Thyroid gland (tissue), 4 donors: ENCODE results near the gene NOXA1.

ENCODE experiments used
- POLR2A ChIP-seq, 2 donors: fragments of 450-650 bp; IDR thresholded peaks; one replicate each; pipeline ENCODE4 v1.6.1; 2017; ENCODE audit warnings: antibody characterized with exemption in 2 of 2, mild to moderate bottlenecking in 2 of 2, moderate library complexity in 1 of 2
- TF ChIP-seq, protein P1 (sequence below), 6 experiments: fragments of 200-600 bp in 3 of 6; fragments of 450-650 bp in 3 of 6; sonication (generic) in 3 of 6; IDR thresholded peaks; one replicate each; pipeline ENCODE4 v1.5.1; 2016 to 2019; ENCODE audit warnings: antibody characterized with exemption in 6 of 6, mild to moderate bottlenecking in 2 of 6, inconsistent platforms in 1 of 6, moderate library complexity in 1 of 6

DNA sequence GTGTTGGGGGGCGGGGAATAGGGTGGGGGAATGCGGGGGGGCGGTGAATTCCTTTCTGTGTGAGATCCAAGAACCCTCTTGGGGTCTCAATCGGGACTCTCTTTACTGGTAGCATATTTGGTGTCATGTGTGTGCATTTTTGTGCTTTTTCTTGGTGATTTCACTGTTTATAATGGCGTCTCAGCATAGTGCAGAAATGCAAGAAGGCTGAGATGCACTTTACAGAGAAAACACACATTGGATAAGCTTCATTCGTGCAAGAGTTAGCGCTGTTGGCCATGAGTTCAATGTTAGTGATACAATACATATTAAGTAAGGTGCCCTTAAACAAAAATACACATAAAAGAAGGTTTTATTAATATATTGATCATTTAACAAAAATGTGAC, 18.7 kb downstream of the NOXA1 start:
- TF ChIP-seq, protein P1, sequence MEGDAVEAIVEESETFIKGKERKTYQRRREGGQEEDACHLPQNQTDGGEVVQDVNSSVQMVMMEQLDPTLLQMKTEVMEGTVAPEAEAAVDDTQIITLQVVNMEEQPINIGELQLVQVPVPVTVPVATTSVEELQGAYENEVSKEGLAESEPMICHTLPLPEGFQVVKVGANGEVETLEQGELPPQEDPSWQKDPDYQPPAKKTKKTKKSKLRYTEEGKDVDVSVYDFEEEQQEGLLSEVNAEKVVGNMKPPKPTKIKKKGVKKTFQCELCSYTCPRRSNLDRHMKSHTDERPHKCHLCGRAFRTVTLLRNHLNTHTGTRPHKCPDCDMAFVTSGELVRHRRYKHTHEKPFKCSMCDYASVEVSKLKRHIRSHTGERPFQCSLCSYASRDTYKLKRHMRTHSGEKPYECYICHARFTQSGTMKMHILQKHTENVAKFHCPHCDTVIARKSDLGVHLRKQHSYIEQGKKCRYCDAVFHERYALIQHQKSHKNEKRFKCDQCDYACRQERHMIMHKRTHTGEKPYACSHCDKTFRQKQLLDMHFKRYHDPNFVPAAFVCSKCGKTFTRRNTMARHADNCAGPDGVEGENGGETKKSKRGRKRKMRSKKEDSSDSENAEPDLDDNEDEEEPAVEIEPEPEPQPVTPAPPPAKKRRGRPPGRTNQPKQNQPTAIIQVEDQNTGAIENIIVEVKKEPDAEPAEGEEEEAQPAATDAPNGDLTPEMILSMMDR (IDR thresholded peaks at IDR 0.05): no peak
- no peak for TF ChIP-seq POLR2A (IDR thresholded peaks at IDR 0.05)
